ENCODE results near the gene NFAT5.

GRCh38 chr16:69711115-69711740 lies 145.5 kb downstream of the NFAT5 start:
- no peak for TF ChIP-seq POLR2A (IDR thresholded peaks at IDR 0.05; ENCODE audit: low read length)
- TF ChIP-seq ZFP36 (IDR thresholded peaks at IDR 0.05; ENCODE audit: borderline replicate concordance, partially characterized antibody), result no peak
- TF ChIP-seq REST (IDR thresholded peaks at IDR 0.05), result no peak
- TF ChIP-seq HOXA7 (CRISPR knock-in tag; IDR thresholded peaks at IDR 0.05), result no peak
- no peak for TF ChIP-seq CTCF (IDR thresholded peaks at IDR 0.05)
- TF ChIP-seq RFX5 (IDR thresholded peaks at IDR 0.05), result no peak
- no peak for TF ChIP-seq EP300 (IDR thresholded peaks at IDR 0.05)
- no peak for TF ChIP-seq KDM1A (IDR thresholded peaks at IDR 0.05; ENCODE audit: low read depth)
- TF ChIP-seq CEBPB (IDR thresholded peaks at IDR 0.05), result no peak
- no peak for TF ChIP-seq BHLHE40 (IDR thresholded peaks at IDR 0.05; ENCODE audit: low read depth, low read length)
- no peak; a peak in 1 of 5 replicates for TF ChIP-seq JUN (IDR thresholded peaks at IDR 0.05)
- TF ChIP-seq SREBF2 (IDR thresholded peaks at IDR 0.05), result no peak
- TF ChIP-seq RAD21 (conservative IDR thresholded peaks at IDR 0.05 in 1 of 2, IDR thresholded peaks at IDR 0.05 in 1 of 2), result no peak
